ENCODE results near the gene NT5DC3. TPM values are rescaled to one million over a fixed set of nuclear protein-coding genes. Genes with fewer than 3 reads are reported as not detected.

Gene NT5DC3
- total and polyA plus RNA-seq, 2 of the 13 experiments (the other 11 are each of a cell fraction or from before 2014, with no cell fraction given): 3.2 to 6.6 TPM

- TF ChIP-seq NFAT5 (CRISPR knock-in tag; IDR thresholded peaks at IDR 0.05) (no peak), TFDP1 (CRISPR knock-in tag; IDR thresholded peaks at IDR 0.05; ENCODE audit: borderline replicate concordance) (no peak), PLRG1 (conservative IDR thresholded peaks at IDR 0.05) (no peak), NR2F6 (IDR thresholded peaks at IDR 0.05) (peak; percentile 91), NR2F6 (CRISPR knock-in tag; IDR thresholded peaks at IDR 0.05) (peak; percentile 83), ZNF674 (CRISPR knock-in tag; IDR thresholded peaks at IDR 0.05; ENCODE audit: low read depth) (no peak), E2F1 (CRISPR knock-in tag; IDR thresholded peaks at IDR 0.05) (no peak), PHF5A (CRISPR knock-in tag; IDR thresholded peaks at IDR 0.05; ENCODE audit: low read depth, unreplicated experiment) (no peak), REPIN1 (CRISPR knock-in tag; IDR thresholded peaks at IDR 0.05; ENCODE audit: borderline replicate concordance, low read depth) (no peak), ZFP36L2 (CRISPR knock-in tag; IDR thresholded peaks at IDR 0.05) (no peak), KLF6 (CRISPR knock-in tag; IDR thresholded peaks at IDR 0.05) (no peak), SMAD3 (CRISPR knock-in tag; IDR thresholded peaks at IDR 0.05) (peak; percentile 68; the same call in 1 of the 2 replicates), FOSL2 (CRISPR knock-in tag; IDR thresholded peaks at IDR 0.05) (no peak), ZNF781 (CRISPR knock-in tag; IDR thresholded peaks at IDR 0.05; ENCODE audit: borderline replicate concordance, not compliant biosample characterization) (no peak), ATF4 (CRISPR knock-in tag; IDR thresholded peaks at IDR 0.05) (peak in 1 of 2 experiments; percentile 49; a peak in 1 of 4 replicates), AHR (CRISPR knock-in tag; IDR thresholded peaks at IDR 0.05) (no peak), ZNF138 (CRISPR knock-in tag; IDR thresholded peaks at IDR 0.05; ENCODE audit: low read depth) (no peak), MTA1 (CRISPR knock-in tag; IDR thresholded peaks at IDR 0.05; ENCODE audit: borderline replicate concordance) (no peak), ZBTB2 (CRISPR knock-in tag; IDR thresholded peaks at IDR 0.05; ENCODE audit: low read depth) (no peak), ZNF234 (CRISPR knock-in tag; conservative IDR thresholded peaks at IDR 0.05) (no peak), GPN1 (CRISPR knock-in tag; IDR thresholded peaks at IDR 0.05; ENCODE audit: borderline replicate concordance) (no peak)
Measured at GRCh38 chr12:103838254-103838914, 2.6 kb downstream of the NT5DC3 start (continued).

Data from HepG2 (cell line).